HG02973 (cell line): ENCODE measurements around the gene LIPA.
"Not testable (repeated sequence)": the region's sequence is repeated elsewhere in the genome, so short reads cannot be mapped to it uniquely, and the experiment has no call there.

Experiments used
- ATAC-seq: cut with Tn5 transposase; IDR thresholded peaks from one replicate; pipeline ENCODE4 v1.9.1; 2021; ENCODE audit warnings: moderate library complexity; ENCODE audit not compliant: unreplicated experiment

LIPA gene

DNA sequence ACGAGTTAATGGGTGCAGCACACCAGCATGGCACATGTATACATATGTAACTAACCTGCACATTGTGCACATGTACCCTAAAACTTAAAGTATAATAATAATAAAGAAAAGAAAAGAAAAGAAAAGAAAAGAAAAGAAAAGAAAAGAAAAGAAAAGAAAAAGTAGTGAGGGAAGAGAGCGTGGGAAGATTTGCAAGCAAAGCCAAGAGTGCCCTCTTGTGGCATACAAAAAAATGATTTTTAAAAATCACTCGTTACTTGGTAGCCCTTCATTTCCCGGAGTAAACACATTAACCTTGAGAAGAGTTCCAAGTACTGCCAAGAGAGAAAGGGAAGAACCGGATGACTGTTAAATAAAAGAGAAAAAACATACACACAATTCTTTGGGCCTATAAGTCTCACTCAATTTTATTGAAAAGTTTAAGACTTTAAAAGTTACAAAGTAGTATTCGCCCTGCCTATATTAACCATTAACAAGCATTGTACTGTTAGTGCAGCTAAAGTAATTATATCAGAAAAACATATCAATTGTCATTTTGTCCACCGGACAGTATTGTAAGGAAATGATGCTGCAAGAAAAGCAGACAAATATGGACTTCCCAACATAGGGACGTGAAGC, 38.3 kb downstream of the LIPA start:
- no peak for ATAC-seq

DNA sequence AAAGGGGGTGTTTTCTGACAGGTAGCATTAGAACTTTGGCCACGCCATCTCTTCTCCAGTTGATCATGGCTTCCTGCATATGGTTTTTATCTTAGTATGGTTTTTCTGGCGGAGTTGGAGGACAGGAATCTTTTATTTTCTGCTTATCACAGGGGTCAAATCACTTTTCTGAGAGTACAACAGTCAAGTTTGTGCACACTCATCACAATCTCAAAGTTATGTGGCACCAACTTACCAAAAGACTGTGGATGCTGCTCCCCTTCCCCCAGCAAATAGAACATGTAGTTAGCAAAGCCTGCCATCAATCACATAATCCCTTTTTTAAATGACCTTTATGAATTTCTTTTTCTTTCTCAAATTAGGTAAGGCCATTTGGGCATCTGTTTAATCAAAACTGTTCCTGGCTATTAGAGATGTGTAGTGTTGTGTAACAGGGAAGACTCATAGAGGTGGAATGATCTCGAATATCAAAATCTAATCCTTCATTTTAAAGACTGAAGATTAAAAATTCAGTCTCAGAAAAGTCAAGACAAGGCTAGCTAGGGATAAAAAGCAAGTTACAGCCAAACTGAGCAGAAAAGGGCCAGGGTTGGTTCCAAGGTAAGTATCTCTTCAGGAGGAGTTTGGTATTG, 40.7 kb downstream of the LIPA start:
- ATAC-seq: no peak

DNA sequence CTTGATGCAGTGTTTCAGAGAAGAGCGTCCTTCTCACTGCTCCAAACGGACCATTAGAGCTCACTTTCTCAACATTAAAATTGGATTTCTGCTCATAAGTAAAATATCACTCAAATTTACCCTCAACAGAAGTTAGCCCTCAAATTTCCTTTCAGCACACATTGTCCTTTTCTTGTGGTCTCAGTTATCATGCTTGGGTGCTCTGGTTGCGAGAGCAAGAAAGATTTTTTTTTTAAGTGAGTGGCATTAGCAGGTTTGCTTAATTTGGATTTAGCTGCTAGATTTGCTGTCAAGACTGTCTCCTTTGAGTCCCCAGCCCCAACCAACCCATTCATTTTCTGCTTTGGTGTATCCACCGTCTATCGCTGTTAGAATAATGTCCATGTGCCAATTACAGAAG, 41.9 kb downstream of the LIPA start:
- ATAC-seq: no peak

DNA sequence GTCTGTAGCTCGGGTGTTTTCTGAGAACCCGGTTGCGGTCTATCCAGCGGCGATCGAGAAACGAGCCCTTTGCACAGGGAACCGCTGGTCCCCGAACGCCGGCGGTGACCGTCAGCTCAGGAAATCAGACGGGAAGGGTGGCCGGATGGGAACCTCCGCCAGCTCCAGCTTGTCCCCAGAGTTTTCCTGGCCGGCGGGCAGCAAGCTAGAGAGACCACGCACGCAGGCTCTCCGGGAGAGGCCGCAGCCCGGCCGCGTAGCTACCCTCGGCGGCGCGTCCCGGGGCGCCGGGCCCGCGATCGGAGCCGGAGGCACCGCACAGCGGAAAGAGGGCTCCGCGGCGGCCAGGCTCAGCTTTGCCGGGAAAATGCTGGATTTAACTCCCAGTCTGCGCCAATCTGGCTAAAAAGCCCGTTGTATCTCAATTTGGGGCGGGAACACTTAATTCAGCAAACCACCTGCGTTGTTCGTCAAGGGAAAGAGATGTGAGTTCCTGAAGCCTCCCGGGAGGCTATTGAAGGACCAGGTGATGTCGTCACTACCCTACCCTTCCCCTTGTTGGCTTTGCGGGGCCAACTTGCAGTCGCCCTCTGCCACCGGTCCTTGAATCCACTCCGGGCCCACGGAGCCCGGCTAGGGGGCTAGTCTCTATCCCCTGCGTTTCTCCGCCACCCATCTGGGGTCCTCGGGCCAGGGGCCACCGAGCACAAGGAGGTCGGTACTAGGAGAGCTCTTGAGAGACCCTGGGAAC, 43.6 kb downstream of the LIPA start:
- no peak for ATAC-seq

DNA sequence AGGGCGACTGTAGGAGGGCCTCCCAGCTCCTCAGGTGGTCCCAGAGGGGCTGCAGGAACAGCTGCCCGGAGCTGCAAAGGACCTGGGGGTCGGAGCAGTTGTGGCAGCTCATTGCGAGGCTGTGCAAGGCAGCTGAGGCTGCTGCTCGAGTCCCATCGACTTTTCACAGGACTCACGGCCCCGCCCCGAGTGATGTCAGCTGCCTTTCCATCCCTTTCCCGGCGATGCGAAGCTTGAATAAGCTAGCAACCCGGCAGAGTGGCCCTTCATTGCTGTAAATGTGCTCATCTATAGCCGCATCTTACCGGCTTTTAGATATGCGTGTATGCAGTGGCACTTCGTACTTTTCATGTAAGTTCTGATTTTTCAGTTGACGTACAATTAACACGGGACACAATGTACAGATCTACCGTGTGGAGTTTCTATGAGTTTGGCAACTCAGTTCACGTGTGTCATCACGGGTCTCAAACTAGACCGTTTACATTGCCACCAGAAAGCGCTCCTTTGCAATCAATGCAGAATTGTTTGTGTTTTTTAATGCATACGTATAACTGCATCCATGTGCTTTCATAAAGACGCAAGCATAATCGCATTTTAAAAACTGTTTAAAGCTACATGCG, 44.3 kb downstream of the LIPA start, which contains the start of gene CH25H:
TSS of gene CH25H (minus strand) at position 137 of the 620 bp plus-strand sequence. CDS start at position 112, 25 bp downstream.
- no peak for ATAC-seq

DNA sequence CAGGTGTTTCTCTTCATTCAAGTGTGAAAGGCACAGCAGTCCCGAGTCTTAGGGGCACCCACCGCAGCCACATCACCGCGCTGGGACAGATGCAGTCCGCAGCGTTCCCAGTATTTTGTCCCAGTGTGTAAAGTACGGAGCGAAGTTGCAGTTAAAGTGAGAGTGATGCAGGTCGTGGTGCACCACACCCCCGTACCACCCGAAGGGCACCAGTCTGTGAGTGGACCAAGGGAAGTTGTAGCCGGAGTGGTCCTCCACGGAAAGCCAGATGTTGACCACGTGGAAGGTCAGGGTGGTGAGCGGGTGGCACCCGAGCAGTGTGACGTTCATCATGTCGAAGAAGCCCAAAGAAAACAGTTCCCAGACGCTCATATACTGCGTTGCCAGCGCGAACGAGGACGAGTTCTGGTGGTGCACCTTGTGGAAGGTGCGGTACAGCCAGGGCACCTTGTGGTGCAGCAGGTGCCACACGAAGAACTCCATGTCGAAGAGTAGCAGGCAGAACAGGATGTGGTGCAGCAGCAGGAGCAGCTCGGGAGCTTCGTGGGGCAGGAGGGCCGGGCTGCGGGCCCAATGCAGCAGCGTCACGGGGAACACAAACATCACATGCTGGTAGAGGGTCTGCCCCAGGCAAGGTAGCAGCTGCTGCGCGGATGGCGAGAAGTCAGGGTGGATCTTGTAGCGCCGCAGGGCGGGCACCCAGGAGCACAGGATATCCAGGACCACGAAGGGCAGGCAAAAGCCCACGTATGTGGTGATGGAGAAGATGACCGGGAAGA, 45.0 kb downstream of the LIPA start:
- no peak for ATAC-seq

DNA sequence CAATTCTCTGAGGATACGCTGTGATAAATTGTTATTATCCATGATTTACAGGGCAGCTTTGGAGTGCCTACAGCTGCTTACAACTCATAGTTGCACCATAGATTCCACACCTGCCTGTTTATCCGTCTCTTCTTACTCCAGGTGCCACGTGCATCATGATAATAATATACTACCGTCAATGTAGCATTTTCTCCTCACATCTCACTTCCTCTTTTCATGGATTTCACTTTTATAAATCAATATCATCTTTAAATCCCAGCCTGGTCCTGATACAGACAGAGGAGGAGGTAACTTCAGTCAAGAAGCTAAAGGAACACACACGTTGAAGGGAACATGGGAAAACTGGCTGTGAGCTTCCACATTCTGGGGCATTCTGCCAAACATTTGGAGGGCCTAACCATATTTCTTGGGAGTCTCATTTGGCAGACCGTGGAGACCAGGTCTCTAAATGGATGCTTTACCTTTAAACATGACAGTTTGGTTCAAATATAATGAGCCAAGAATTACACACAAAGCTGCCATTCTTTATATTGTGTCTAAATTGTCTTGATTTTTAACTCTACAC, 46.9 kb downstream of the LIPA start:
- no peak for ATAC-seq

DNA sequence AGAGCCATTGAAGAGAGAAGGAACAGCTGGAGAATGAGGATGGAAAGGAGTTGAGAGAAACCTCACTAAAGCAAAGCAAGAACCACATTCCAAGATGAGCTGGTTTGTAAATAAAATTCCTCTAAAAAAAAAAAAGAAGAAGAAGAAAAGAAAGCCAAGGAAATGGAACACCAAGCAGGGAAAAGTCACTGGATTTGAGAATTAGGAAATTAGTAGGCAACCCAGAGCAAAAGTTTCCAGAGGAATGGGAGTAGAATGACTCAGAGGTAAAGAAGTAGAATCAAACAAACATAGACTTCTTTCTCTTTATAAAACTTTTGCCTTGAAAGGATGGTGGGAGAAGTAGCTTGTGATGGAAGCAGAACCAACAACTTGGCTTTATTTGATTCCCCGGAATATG, 48.3 kb downstream of the LIPA start:
- ATAC-seq: no peak

DNA sequence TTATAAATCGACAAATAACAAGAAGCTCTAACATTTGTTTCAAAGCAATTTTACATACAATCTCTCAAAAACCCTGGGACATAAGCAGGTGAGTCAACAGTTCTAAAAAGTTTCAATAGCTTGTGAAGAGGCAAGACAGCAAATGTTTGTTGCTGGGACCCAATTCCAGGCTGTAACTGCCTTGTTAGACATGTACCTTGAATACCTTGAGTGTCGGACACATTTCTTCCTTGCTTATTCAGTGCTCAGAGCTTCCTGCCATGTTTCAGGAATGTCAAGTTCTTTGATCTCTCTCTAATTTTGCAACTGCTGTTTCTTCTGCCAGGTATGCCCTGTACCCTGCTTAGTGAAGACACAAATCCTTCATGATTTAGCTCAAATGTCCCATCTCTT, 49.5 kb downstream of the LIPA start:
- no peak for ATAC-seq

DNA sequence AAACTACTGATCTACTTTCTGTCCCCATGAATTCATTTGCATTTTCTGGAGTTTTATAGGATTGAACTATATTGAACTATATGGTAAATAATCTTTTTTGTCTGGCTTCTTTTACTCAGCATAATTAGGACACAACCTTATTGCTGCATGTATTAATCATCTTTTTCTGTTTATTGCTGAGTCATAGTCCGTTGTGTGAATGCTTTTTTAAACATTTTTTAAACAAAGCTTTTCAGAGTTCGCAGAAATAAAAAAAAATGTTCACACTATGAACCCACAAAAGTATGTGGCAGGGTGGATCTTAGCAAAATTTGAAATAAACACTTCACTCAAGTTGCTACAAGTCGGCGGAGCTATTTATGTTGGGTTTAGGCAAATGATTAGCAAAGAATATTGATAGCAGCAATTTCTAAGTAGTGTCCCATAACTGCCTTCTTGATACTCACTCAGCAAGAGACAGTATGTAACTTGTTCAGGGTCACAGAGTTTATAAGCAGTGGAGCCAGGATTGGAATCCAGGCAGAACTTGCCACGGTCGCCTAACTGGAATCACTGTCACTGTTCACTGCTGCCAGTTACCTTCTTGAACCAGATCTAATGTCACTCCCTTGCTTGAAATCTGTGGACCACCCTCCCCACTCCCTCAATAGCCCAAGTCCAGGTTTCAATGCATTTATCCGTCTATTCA, 50.1 kb downstream of the LIPA start:
- no peak for ATAC-seq

DNA sequence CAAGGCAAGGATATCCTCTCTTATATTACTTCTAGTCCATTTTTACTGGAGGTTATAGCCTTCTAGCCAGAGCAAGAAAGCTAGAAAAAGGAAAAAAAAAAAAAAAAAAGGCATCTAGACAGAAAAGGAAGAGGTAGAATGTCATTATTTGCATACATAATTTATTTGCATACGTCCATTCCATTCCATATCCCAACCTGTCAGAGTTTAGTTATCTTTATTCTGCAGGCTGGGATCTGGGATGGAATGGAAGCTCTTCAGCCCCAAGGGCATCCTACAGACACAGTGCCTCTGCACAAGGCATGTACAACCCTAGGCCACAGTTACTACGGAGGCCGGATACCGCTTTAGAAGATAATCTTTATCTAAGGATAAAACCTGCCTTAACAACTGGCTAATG, 54.1 kb downstream of the LIPA start:
- ATAC-seq: no peak

DNA sequence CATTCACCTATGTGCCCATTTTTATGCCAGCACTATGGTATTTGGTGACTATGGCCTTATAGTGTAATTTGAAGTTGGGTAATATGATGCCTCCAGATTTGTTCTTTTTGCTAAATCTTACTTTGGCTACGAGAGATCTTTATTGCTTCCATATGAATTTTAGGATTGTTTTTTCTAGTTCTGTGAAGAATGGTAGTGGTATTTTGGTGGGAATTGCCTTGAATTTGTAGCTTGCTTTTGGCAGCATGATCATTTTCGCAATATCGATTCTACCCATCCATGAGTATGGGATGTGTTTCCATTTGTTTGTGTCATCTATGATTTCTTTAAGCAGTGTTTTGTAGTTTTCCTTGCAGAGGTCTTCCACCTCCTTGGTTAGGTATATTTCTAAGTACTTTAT, 60.3 kb downstream of the LIPA start:
- ATAC-seq: not testable (repeated sequence)

DNA sequence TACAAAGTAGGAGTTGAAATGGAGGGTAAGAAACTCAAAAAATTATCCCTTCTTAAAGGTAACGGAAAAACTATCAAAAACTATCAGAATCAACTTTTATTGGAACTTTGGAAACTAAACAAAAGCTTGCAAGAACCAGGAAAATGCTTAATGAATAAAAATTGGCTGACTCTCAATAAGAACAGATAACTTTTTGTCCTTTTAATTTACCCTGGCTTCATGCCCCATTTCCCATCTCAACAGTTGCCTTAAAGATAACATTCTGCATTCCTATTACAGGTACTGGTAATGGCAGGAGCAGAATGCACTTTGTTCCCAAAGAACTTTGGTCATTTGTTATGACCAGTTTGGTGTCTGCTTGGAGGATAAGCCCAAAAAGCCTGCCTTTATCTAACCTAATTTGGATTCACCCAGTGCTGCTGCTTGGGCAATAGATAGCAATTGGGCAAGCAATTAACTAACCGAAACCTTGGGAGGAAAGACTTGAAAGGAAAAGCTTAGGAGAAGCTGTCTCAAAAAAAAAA, 62.3 kb downstream of the LIPA start:
- ATAC-seq: no peak

DNA sequence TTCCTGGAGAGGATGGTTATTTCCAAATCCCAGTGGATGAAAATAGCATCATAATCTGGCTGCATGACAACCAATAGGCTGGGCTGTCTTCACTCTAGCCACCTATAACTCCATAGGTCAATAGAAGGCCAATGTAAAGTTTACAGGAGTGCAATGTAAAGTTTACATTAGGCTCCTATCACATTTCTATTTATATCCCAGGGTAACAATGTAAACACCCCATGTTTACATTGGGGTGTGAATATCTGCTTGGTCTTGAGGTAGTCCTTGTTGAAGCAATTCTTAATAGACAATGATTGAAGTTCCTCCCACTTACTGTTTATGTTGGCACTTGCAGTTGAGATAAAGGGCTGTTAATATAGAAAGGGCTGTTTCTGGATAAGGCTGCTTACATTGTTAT, 65.9 kb downstream of the LIPA start:
- no peak for ATAC-seq

DNA sequence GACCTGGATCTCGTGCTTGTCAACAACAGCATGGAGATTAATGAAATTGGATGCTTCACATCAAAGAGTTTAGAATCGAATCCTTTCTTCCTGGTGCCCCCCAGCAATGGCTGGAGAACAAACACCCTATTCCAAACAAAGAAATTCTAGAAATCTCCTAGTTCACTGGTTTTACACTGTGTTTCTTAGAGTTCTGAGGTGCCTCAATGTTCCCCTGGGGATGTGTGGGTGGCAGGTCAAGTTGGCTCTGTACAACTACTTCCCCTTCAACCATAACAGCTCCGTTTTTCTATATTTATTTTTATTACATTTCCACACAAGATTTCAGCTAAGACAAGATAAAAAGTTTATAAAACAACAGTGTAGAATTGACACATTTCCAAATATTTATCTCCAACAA, 66.9 kb downstream of the LIPA start:
- ATAC-seq: no peak

DNA sequence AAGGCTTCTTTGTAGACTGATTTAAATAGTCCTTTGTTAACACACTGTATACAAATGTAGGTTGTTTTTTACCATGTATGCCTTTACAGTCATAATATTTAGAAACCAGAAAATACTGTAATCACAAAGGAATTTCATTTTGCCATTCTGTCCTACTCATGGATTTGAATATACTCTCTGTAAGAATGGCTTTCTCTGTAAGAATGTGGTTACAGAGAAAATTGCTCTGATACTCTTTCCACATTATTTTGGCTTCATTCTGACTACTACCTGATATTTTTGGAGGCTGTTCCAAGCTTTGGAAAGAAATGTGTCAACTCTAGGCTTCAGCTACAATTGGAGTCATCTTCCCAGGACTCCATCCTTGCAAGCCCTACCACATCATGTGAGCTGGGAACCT, 68.0 kb downstream of the LIPA start:
- no peak for ATAC-seq

DNA sequence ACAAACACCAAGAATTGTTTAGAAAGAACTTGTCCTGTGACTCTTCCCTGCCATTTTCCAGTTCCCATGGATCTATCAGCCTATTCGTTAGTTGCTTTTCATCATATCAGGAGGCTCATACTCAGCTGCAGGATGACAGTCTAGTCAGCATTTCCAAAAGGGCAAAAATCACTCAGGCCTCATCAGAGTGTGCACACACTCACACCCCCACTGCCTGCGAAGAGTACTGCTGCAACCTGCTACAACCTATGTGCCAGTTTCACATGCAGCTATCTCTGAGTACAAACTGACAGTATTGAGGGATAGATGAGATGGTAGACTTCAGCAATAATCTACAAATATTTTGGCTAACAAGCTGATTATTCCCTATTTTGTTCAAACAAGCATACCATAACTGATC, 68.7 kb downstream of the LIPA start:
- no peak for ATAC-seq

DNA sequence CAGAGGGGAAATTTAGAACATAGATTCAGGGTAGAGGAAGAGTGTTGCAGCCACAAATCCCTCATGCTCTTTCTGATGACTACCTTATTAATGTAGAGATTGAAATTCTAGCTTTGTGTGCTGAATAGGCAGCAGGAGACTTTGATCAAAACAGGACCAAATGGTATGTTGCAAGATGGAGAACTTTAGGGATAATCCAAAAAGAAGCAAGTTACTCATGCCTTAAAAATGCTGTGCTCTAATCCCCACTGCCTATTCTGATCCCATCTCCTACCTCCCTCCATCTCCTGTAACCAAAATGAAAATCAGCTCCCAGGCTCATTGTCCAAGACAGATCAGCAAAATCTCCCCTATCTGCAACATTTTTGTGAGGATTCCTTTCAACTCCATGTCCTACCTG, 75.8 kb downstream of the LIPA start:
- ATAC-seq: no peak

DNA sequence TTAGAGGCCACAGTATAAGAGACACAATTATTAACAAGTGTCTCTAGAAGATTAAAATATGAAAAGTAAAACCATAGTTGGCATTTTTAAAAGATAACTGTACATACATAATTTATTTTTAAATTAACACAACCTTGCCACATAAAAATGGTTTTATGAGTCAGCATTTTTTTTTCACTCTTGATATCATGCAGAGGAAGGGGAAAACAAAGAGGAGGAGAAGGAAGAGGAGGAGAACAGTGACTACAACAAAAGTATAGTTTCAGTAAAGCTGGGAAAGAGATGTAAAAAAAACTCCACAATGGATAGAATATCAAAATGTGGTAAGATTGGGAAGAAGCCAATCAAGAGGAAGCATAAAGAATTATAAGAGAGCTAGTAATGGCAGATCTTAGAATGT, 78.5 kb downstream of the LIPA start:
- ATAC-seq: no peak

DNA sequence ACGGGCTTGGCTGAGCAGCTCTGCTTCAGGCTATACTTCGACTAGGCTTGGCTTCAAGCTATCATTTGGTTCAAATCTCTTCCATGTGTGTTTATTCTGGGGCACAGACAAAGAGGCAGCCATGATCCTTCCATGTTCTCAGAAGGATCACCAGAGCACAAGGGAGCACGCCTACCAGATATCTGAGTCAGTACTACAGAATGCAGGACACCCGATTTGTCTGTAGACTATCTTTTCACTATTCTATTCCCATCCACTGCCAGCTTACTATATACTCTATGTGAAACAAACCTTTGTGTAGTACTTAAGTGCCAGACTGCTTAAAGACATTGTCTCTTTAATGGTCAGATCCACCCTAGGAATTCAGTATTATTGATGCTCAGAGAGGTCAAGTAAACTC, 79.6 kb downstream of the LIPA start:
- no peak for ATAC-seq
